IPS DF 6.9 (cell line): ENCODE results near the gene IFIT2.
"Not testable (repeated sequence)": the region's sequence is repeated elsewhere in the genome, so short reads cannot be mapped to it uniquely, and the experiment has no call there.

Source experiments
- DNase-seq: peaks from one replicate; pipeline ENCODE4 v3.0.0-alpha.2; 2013; ENCODE audit warnings: low read depth, low spot score
- H3K27ac ChIP-seq: one replicate; pipeline ENCODE4 v1.5.1; 2013; ENCODE audit warnings: low read length, control low read depth
- H3K27me3 ChIP-seq: 2 replicates; pipeline ENCODE4 v1.6.1; 2013; ENCODE audit warnings: mild to moderate bottlenecking, low read length; ENCODE audit not compliant: control insufficient read depth, insufficient read depth
- H3K36me3 ChIP-seq: 2 replicates; pipeline ENCODE4 v1.6.1; 2013; ENCODE audit warnings: low read length; ENCODE audit not compliant: control insufficient read depth, insufficient read depth
- H3K4me1 ChIP-seq: 2 replicates; pipeline ENCODE4 v1.6.1; 2013; ENCODE audit warnings: low read length; ENCODE audit not compliant: control insufficient read depth, insufficient read depth
- H3K4me3 ChIP-seq: 2 replicates; pipeline ENCODE4 v1.5.1; 2013; ENCODE audit warnings: mild to moderate bottlenecking, low read length
- H3K9me3 ChIP-seq: 2 replicates; pipeline ENCODE4 v1.6.1; 2013; ENCODE audit warnings: low read length, inconsistent platforms; ENCODE audit not compliant: control insufficient read depth, insufficient read depth
- WGBS: extraction: QIAGEN DNeasy Blood & Tissue Kit; methylation state at CpG from one replicate; pipeline ENCODE4 v1.1.7; 2013; ENCODE audit warnings: mixed read lengths, missing lambda C conversion rate; ENCODE audit not compliant: insufficient read length, insufficient coverage; 5-methylcytosine and 5-hydroxymethylcytosine counted together

IFIT2 gene

GRCh38 chr10:89306434-89307268 is 4.8 kb downstream of the IFIT2 start:
- Histone ChIP-seq H3K9me3 (no peaks in the 10 kb centered on the region), H3K27me3 (no peaks in the 10 kb centered on the region), H3K27ac (no peak overlapping the region), H3K36me3 (no peaks in the 10 kb centered on the region), H3K4me3 (no peak overlapping the region), H3K4me1 (no peaks in the 10 kb centered on the region; the same call in 1 of the 2 replicates)
- WGBS: no CpG with 5 or more reads among the region's 13 CpGs
- DNase-seq: no peak

- Histone ChIP-seq H3K36me3 (no peaks in the 10 kb centered on the region), H3K27ac (no peak overlapping the region)
- DNase-seq: no peak
Observed at GRCh38 chr10:89307269-89307577, 5.4 kb downstream of the IFIT2 start.

GRCh38 chr10:89308266-89308665 is 6.4 kb downstream of the IFIT2 start:
- H3K36me3 ChIP-seq: no peaks in the 10 kb centered on the region
- H3K4me3 ChIP-seq: no peak overlapping the region
- 100% methylated on average over 1 of the region's 6 CpGs for WGBS
- H3K27ac ChIP-seq: no peak overlapping the region
- no peaks in the 10 kb centered on the region; the same call in 1 of the 2 replicates for H3K4me1 ChIP-seq
- H3K27me3 ChIP-seq: no peaks in the 10 kb centered on the region
- H3K9me3 ChIP-seq: no peaks in the 10 kb centered on the region
- DNase-seq: no peak

More at GRCh38 chr10:89307269-89307577, 5.4 kb downstream of the IFIT2 start:
- Histone ChIP-seq H3K9me3 (no peaks in the 10 kb centered on the region), H3K27me3 (no peaks in the 10 kb centered on the region), H3K4me3 (no peak overlapping the region), H3K4me1 (no peaks in the 10 kb centered on the region; the same call in 1 of the 2 replicates)

GRCh38 chr10:89308736-89309135 is 6.9 kb downstream of the IFIT2 start:
- H3K9me3 ChIP-seq: no peaks in the 10 kb centered on the region
- no peaks in the 10 kb centered on the region for H3K27me3 ChIP-seq
- WGBS: no CpG with 5 or more reads among the region's 4 CpGs
- H3K4me3 ChIP-seq: no peak overlapping the region
- no peaks in the 10 kb centered on the region for H3K36me3 ChIP-seq
- DNase-seq: no peak
- H3K27ac ChIP-seq: no peak overlapping the region
- no peaks in the 10 kb centered on the region; the same call in 1 of the 2 replicates for H3K4me1 ChIP-seq

- Histone ChIP-seq H3K9me3 (no peaks in the 10 kb centered on the region), H3K4me3 (no peak overlapping the region), H3K27me3 (no peaks in the 10 kb centered on the region), H3K36me3 (no peaks in the 10 kb centered on the region), H3K27ac (no peak overlapping the region), H3K4me1 (no peaks in the 10 kb centered on the region; the same call in 1 of the 2 replicates)
- no peak for DNase-seq
- WGBS: no CpG with 5 or more reads among the region's 7 CpGs
Observed at GRCh38 chr10:89309156-89310055, 7.6 kb downstream of the IFIT2 start.

GRCh38 chr10:89310056-89310893 is 8.4 kb downstream of the IFIT2 start:
- Histone ChIP-seq H3K4me3 (no peak overlapping the region), H3K27me3 (no peaks in the 10 kb centered on the region), H3K9me3 (no peaks in the 10 kb centered on the region), H3K36me3 (no peaks in the 10 kb centered on the region), H3K27ac (no peak overlapping the region), H3K4me1 (no peaks in the 10 kb centered on the region; the same call in 1 of the 2 replicates)
- WGBS: no CpG with 5 or more reads among the region's 2 CpGs
- no peak for DNase-seq

GRCh38 chr10:89312973-89313372 is 11.1 kb downstream of the IFIT2 start:
- H3K4me3 ChIP-seq: no peak overlapping the region
- DNase-seq: no peak
- no peaks in the 10 kb centered on the region for H3K36me3 ChIP-seq
- H3K27me3 ChIP-seq: no peaks in the 10 kb centered on the region
- no peak overlapping the region for H3K27ac ChIP-seq
- no peaks in the 10 kb centered on the region for H3K9me3 ChIP-seq
- no CpG with 5 or more reads among the region's 1 CpG for WGBS
- H3K4me1 ChIP-seq: no peaks in the 10 kb centered on the region; the same call in 1 of the 2 replicates

GRCh38 chr10:89314676-89315075 is 12.8 kb downstream of the IFIT2 start:
- Histone ChIP-seq H3K27me3 (no peaks in the 10 kb centered on the region), H3K4me3 (no peak overlapping the region), H3K9me3 (no peaks in the 10 kb centered on the region), H3K27ac (no peak overlapping the region), H3K4me1 (no peaks in the 10 kb centered on the region; the same call in 1 of the 2 replicates), H3K36me3 (no peaks in the 10 kb centered on the region)
- DNase-seq: no peak

GRCh38 chr10:89318047-89318446 is 16.2 kb downstream of the IFIT2 start:
- H3K27me3 ChIP-seq, H3K9me3 ChIP-seq, H3K4me3 ChIP-seq, H3K4me1 ChIP-seq, H3K27ac ChIP-seq, DNase-seq, H3K36me3 ChIP-seq: not testable (repeated sequence)
- no CpG with 5 or more reads among the region's 4 CpGs for WGBS

- H3K36me3 ChIP-seq: not testable (repeated sequence)
Observed at GRCh38 chr10:89325081-89325480, 23.2 kb downstream of the IFIT2 start.

More at GRCh38 chr10:89325081-89325480, 23.2 kb downstream of the IFIT2 start:
- not testable (repeated sequence) for H3K9me3 ChIP-seq, H3K4me1 ChIP-seq, H3K4me3 ChIP-seq, H3K27me3 ChIP-seq, DNase-seq, H3K27ac ChIP-seq
